ENCODE data around the gene GJD4. TPM values are rescaled to one million over a fixed set of nuclear protein-coding genes. Genes with fewer than 3 reads are reported as not detected.

The GJD4 gene
- total and polyA plus RNA-seq, 10 donors: 0.03 to 0.10 TPM; not detected in 8

DNA sequence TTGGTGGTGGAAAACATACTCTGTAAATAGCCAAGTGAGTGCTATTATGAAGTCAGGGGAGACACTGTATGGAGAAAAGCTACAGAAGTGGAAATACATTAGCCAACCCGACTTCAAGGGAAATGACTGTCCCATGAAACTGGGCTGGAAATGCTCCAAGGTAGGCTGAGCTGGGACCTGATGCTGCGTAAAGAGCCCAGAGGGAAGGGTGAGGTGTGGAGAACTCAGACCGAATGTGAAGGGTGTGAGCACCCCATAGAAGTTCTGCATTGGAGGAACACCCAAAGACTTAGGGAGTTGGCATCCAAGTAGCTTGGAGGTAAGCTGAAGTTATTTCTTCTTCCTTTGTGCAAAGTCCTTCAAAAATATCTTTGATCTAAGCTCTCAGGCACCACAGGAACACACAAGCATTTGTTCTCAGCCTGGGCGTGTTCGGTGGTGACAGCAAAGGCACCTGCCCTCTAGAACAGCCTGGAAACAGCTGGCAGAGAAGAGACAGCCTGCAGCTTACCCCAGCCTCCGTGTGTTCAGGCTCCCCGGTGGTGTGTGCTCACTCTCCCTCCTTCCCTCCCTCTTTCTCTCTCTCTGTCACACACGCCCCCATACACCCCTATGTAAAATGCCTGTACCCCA lies 19.1 kb upstream of the GJD4 start:
- Histone ChIP-seq H3K27me3 (replicated peaks in 1 of 7) (peaks cover 0 to 25% (median 0%) of the 10 kb centered on the region in 7 donors), H3K4me3 (no peak overlapping the region), H3K36me3 (no peaks in the 10 kb centered on the region), H3K27ac (no peak overlapping the region), H3K4me1 (no peaks in the 10 kb centered on the region), H3K9me3 (peaks cover 0 to 8% (median 5%) of the 10 kb centered on the region in 8 donors)
- 49 to 60% (median 57%) methylated on average over 8 of the region's 8 CpGs for WGBS, 5 donors
- TF ChIP-seq POLR2AphosphoS5 (IDR thresholded peaks at IDR 0.05): no peak
- DNase-seq: no peak
- intact Hi-C loops (cut with DNase I; ENCODE audit: low total_unique reads): no loop called here

DNA sequence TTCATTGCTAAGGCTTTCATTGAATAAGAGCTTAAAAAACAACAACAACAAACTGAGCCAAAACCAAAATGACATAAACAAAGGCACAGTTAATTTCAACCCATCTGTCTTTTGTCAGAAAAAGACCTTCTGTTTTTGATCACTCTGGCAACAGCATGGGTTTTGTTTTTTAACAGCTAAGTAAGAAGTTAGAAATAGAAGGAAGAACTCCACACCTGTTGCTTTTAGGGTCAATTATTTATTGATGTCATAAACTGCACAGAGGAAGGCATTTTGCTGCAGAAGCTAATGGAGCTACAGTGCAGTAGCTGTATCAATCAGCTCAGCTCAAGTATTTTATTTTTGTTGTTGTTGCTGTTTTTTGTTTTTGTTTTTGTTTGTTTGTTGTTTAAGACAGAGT lies 16.3 kb upstream of the GJD4 start:
- Histone ChIP-seq H3K4me3 (no peak overlapping the region), H3K36me3 (no peaks in the 10 kb centered on the region), H3K4me1 (no peaks in the 10 kb centered on the region), H3K27me3 (replicated peaks in 1 of 7) (peaks cover 0 to 25% (median 0%) of the 10 kb centered on the region in 7 donors), H3K27ac (no peak overlapping the region), H3K9me3 (peaks cover 0 to 24% (median 5%) of the 10 kb centered on the region in 8 donors)
- no peak for DNase-seq
- intact Hi-C loops (cut with DNase I; ENCODE audit: low total_unique reads): no loop called here
- TF ChIP-seq POLR2AphosphoS5 (IDR thresholded peaks at IDR 0.05) (no peak), POLR2A (IDR thresholded peaks at IDR 0.05) (no peak)
- TF ChIP-seq, protein P1, sequence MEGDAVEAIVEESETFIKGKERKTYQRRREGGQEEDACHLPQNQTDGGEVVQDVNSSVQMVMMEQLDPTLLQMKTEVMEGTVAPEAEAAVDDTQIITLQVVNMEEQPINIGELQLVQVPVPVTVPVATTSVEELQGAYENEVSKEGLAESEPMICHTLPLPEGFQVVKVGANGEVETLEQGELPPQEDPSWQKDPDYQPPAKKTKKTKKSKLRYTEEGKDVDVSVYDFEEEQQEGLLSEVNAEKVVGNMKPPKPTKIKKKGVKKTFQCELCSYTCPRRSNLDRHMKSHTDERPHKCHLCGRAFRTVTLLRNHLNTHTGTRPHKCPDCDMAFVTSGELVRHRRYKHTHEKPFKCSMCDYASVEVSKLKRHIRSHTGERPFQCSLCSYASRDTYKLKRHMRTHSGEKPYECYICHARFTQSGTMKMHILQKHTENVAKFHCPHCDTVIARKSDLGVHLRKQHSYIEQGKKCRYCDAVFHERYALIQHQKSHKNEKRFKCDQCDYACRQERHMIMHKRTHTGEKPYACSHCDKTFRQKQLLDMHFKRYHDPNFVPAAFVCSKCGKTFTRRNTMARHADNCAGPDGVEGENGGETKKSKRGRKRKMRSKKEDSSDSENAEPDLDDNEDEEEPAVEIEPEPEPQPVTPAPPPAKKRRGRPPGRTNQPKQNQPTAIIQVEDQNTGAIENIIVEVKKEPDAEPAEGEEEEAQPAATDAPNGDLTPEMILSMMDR (IDR thresholded peaks at IDR 0.05 in 8 of 11, conservative IDR thresholded peaks at IDR 0.05 in 3 of 11): no peak

DNA sequence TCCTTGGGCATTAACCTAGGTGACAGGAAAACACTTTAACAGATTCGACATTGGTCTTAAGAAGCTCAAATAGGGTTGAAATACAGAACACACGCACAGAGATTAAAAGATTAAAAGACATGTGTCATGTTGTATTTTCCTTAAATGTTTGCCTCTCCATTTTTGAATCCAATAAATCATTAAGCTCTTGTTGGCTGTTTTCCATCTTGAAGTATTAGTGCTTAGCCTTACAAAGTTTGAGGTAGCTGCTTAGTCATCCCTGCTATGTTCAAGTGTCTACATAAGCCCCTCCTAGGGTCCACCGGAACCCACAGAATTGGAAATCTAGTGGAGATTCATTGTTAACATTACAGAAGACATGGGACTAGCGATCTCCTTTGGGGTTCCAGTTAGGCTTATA lies 12.7 kb upstream of the GJD4 start:
- intact Hi-C loops (cut with DNase I; ENCODE audit: low total_unique reads): no loop called here
- Histone ChIP-seq H3K27ac (no peak overlapping the region), H3K9me3 (peaks cover 0 to 24% (median 5%) of the 10 kb centered on the region in 8 donors), H3K4me1 (no peaks in the 10 kb centered on the region), H3K27me3 (replicated peaks in 1 of 7) (peaks cover 0 to 9% (median 0%) of the 10 kb centered on the region in 7 donors), H3K4me3 (no peak overlapping the region), H3K36me3 (no peaks in the 10 kb centered on the region)
- TF ChIP-seq, protein P1 (IDR thresholded peaks at IDR 0.05 in 8 of 11, conservative IDR thresholded peaks at IDR 0.05 in 3 of 11): no peak
- no peak for TF ChIP-seq POLR2AphosphoS5 (IDR thresholded peaks at IDR 0.05)
- TF ChIP-seq POLR2A (IDR thresholded peaks at IDR 0.05): no peak
- DNase-seq: no peak
- WGBS, 5 donors: 85 to 91% (median 88%) methylated on average over 4 of the region's 4 CpGs

- no peak for DNase-seq
- TF ChIP-seq, protein P1 (IDR thresholded peaks at IDR 0.05 in 8 of 11, conservative IDR thresholded peaks at IDR 0.05 in 3 of 11): no peak
- TF ChIP-seq POLR2AphosphoS5 (IDR thresholded peaks at IDR 0.05) (no peak), POLR2A (IDR thresholded peaks at IDR 0.05) (no peak)
- H3K27ac ChIP-seq: no peak overlapping the region
- H3K36me3 ChIP-seq: no peaks in the 10 kb centered on the region
- 64 to 79% (median 72%) methylated on average over 14 of the region's 14 CpGs for WGBS, 5 donors
- H3K27me3 ChIP-seq (replicated peaks in 1 of 7): peaks cover 0 to 6% (median 0%) of the 10 kb centered on the region in 7 donors
- H3K9me3 ChIP-seq: peaks cover 0 to 24% (median 5%) of the 10 kb centered on the region in 8 donors
- no peaks in the 10 kb centered on the region for H3K4me1 ChIP-seq
- H3K4me3 ChIP-seq: no peak overlapping the region
- intact Hi-C loops (cut with DNase I; ENCODE audit: low total_unique reads): no loop called here
Observed at GRCh38 chr10:35594115-35595079, 10.7 kb upstream of the GJD4 start.
